Liver (tissue), 3 donors: ENCODE data around the gene NKAIN2.

Experiments used
- FOXA1 ChIP-seq: IDR thresholded peaks from 2 replicates; pipeline ENCODE4 v1.6.1; 2016; ENCODE audit warnings: antibody characterized with exemption
- GABPA ChIP-seq, 2 donors: IDR thresholded peaks in 1 of 2; conservative IDR thresholded peaks in 1 of 2; 2 replicates each; pipeline ENCODE4 v1.6.1; 2016; ENCODE audit warnings: antibody characterized with exemption in 2 of 2, mild to moderate bottlenecking in 1 of 2, moderate library complexity in 1 of 2
- RXRA ChIP-seq, 2 donors: IDR thresholded peaks; 2 replicates each; pipeline ENCODE4 v1.6.1; 2017 to 2018; ENCODE audit warnings: antibody characterized with exemption in 2 of 2, mild to moderate bottlenecking in 1 of 2
- SP1 ChIP-seq: IDR thresholded peaks from 2 replicates; pipeline ENCODE4 v1.6.1; 2018; ENCODE audit warnings: antibody characterized with exemption, mild to moderate bottlenecking
- TAF1 ChIP-seq: conservative IDR thresholded peaks from 2 replicates; pipeline ENCODE4 v1.6.1; 2016; ENCODE audit warnings: antibody characterized with exemption, mild to moderate bottlenecking
- YY1 ChIP-seq: IDR thresholded peaks from 2 replicates; pipeline ENCODE4 v1.6.1; 2016; ENCODE audit warnings: antibody characterized with exemption, mild to moderate bottlenecking
- TF ChIP-seq, protein P1 (sequence below): IDR thresholded peaks from 2 replicates; pipeline ENCODE4 v1.6.1; 2016; ENCODE audit warnings: antibody characterized with exemption, mild to moderate bottlenecking
- TF ChIP-seq, protein P2 (sequence below): fragments of 150-350 bp; IDR thresholded peaks from 2 replicates; pipeline ENCODE4 v1.5.1; 2017; ENCODE audit warnings: improper control_type of control experiment, low read depth, low read length; ENCODE audit not compliant: missing input control
- TF ChIP-seq, protein P3 (sequence below): IDR thresholded peaks from 2 replicates; pipeline ENCODE4 v1.6.1; 2016; ENCODE audit warnings: antibody characterized with exemption
- TF ChIP-seq, protein P4 (sequence below): IDR thresholded peaks from 2 replicates; pipeline ENCODE4 v1.6.1; 2016; ENCODE audit warnings: antibody characterized with exemption
- TF ChIP-seq, protein P5 (sequence below): IDR thresholded peaks from 2 replicates; pipeline ENCODE4 v1.6.1; 2016; ENCODE audit warnings: antibody characterized with exemption
- donor health status: healthy.
- donor health status: healthy.

DNA sequence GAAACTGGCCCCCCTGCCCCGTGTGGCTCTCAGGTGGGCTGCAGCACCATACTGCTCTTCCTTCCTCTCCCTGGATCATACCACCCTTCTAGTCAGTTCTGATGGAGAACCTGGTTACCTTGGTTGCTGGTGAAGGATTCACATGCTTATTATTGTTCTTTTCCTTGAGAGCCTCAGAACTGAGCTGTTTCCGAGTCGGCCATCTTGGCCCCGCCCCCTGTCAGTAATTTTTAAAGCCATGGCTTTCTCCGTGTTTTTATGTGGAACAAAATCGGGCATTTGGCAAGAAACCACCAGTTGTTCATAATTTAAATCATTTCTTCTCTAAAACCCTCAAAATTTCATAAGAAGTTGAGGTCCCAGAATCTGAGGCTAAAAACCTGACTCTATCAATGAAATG lies 493.8 kb downstream of the NKAIN2 start:
- TF ChIP-seq, protein P1, sequence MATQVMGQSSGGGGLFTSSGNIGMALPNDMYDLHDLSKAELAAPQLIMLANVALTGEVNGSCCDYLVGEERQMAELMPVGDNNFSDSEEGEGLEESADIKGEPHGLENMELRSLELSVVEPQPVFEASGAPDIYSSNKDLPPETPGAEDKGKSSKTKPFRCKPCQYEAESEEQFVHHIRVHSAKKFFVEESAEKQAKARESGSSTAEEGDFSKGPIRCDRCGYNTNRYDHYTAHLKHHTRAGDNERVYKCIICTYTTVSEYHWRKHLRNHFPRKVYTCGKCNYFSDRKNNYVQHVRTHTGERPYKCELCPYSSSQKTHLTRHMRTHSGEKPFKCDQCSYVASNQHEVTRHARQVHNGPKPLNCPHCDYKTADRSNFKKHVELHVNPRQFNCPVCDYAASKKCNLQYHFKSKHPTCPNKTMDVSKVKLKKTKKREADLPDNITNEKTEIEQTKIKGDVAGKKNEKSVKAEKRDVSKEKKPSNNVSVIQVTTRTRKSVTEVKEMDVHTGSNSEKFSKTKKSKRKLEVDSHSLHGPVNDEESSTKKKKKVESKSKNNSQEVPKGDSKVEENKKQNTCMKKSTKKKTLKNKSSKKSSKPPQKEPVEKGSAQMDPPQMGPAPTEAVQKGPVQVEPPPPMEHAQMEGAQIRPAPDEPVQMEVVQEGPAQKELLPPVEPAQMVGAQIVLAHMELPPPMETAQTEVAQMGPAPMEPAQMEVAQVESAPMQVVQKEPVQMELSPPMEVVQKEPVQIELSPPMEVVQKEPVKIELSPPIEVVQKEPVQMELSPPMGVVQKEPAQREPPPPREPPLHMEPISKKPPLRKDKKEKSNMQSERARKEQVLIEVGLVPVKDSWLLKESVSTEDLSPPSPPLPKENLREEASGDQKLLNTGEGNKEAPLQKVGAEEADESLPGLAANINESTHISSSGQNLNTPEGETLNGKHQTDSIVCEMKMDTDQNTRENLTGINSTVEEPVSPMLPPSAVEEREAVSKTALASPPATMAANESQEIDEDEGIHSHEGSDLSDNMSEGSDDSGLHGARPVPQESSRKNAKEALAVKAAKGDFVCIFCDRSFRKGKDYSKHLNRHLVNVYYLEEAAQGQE, result no peak
- TF ChIP-seq, protein P2, sequence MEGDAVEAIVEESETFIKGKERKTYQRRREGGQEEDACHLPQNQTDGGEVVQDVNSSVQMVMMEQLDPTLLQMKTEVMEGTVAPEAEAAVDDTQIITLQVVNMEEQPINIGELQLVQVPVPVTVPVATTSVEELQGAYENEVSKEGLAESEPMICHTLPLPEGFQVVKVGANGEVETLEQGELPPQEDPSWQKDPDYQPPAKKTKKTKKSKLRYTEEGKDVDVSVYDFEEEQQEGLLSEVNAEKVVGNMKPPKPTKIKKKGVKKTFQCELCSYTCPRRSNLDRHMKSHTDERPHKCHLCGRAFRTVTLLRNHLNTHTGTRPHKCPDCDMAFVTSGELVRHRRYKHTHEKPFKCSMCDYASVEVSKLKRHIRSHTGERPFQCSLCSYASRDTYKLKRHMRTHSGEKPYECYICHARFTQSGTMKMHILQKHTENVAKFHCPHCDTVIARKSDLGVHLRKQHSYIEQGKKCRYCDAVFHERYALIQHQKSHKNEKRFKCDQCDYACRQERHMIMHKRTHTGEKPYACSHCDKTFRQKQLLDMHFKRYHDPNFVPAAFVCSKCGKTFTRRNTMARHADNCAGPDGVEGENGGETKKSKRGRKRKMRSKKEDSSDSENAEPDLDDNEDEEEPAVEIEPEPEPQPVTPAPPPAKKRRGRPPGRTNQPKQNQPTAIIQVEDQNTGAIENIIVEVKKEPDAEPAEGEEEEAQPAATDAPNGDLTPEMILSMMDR, result no peak
- TF ChIP-seq, protein P3, sequence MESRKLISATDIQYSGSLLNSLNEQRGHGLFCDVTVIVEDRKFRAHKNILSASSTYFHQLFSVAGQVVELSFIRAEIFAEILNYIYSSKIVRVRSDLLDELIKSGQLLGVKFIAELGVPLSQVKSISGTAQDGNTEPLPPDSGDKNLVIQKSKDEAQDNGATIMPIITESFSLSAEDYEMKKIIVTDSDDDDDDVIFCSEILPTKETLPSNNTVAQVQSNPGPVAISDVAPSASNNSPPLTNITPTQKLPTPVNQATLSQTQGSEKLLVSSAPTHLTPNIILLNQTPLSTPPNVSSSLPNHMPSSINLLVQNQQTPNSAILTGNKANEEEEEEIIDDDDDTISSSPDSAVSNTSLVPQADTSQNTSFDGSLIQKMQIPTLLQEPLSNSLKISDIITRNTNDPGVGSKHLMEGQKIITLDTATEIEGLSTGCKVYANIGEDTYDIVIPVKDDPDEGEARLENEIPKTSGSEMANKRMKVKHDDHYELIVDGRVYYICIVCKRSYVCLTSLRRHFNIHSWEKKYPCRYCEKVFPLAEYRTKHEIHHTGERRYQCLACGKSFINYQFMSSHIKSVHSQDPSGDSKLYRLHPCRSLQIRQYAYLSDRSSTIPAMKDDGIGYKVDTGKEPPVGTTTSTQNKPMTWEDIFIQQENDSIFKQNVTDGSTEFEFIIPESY, result no peak
- TF ChIP-seq SP1 (no peak), YY1 (no peak), FOXA1 (no peak), RXRA (IDR thresholded peaks at IDR 0.05) (no peak), GABPA (IDR thresholded peaks at IDR 0.05 in 1 of 2, conservative IDR thresholded peaks at IDR 0.05 in 1 of 2) (no peak), TAF1 (no peak)
- TF ChIP-seq, protein P4, sequence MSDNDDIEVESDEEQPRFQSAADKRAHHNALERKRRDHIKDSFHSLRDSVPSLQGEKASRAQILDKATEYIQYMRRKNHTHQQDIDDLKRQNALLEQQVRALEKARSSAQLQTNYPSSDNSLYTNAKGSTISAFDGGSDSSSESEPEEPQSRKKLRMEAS, result no peak
- TF ChIP-seq, protein P5, sequence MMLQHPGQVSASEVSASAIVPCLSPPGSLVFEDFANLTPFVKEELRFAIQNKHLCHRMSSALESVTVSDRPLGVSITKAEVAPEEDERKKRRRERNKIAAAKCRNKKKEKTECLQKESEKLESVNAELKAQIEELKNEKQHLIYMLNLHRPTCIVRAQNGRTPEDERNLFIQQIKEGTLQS, result no peak
